Measurements from ENCODE around the gene AP5B1.

Gene AP5B1

GRCh38 chr11:65786786-65787636 is 6.2 kb upstream of the AP5B1 start, which contains the start of gene OVOL1:
Gene OVOL1 (plus strand): TSS chr11:65787063. CDS start chr11:65787374, 311 bp downstream.
- in situ Hi-C loops (cut with MboI; ENCODE audit: low sequenced_read_pairs) = no loop called here

- in situ Hi-C loops (cut with MboI; ENCODE audit: low sequenced_read_pairs) = no loop called here
Measured at GRCh38 chr11:65786008-65786785, 5.4 kb upstream of the AP5B1 start.

- in situ Hi-C loops (cut with MboI; ENCODE audit: low sequenced_read_pairs) = no loop called here
Measured at GRCh38 chr11:65785319-65786007, 4.7 kb upstream of the AP5B1 start.

- in situ Hi-C loops (cut with MboI; ENCODE audit: low sequenced_read_pairs) = no loop called here
Measured at GRCh38 chr11:65782816-65783228, 2.0 kb upstream of the AP5B1 start.

GRCh38 chr11:65781962-65782815 is 1.4 kb upstream of the AP5B1 start:
- in situ Hi-C loops (cut with MboI; ENCODE audit: low sequenced_read_pairs) = no loop called here

GRCh38 chr11:65781152-65781961 is 581 bp upstream of the AP5B1 start:
- in situ Hi-C loops (cut with MboI; ENCODE audit: low sequenced_read_pairs) = no loop called here

GRCh38 chr11:65779919-65780769 is 632 bp downstream of the AP5B1 start:
- in situ Hi-C loops (cut with MboI; ENCODE audit: low sequenced_read_pairs) = no loop called here

GRCh38 chr11:65779669-65779918 is 1.2 kb downstream of the AP5B1 start:
- in situ Hi-C loops (cut with MboI; ENCODE audit: low sequenced_read_pairs) = no loop called here

GRCh38 chr11:65778901-65779668 is 1.7 kb downstream of the AP5B1 start:
- in situ Hi-C loops (cut with MboI; ENCODE audit: low sequenced_read_pairs) = no loop called here

GRCh38 chr11:65778431-65778900 is 2.3 kb downstream of the AP5B1 start:
- in situ Hi-C loops (cut with MboI; ENCODE audit: low sequenced_read_pairs) = no loop called here

- in situ Hi-C loops (cut with MboI; ENCODE audit: low sequenced_read_pairs) = no loop called here
Measured at GRCh38 chr11:65777821-65778361, 2.9 kb downstream of the AP5B1 start.

GRCh38 chr11:65777241-65777640 is 3.5 kb downstream of the AP5B1 start:
- in situ Hi-C loops (cut with MboI; ENCODE audit: low sequenced_read_pairs) = no loop called here

GRCh38 chr11:65776710-65777141 is 4.0 kb downstream of the AP5B1 start:
- in situ Hi-C loops (cut with MboI; ENCODE audit: low sequenced_read_pairs) = no loop called here

- in situ Hi-C loops (cut with MboI; ENCODE audit: low sequenced_read_pairs) = no loop called here
Measured at GRCh38 chr11:65776196-65776595, 4.6 kb downstream of the AP5B1 start.

GRCh38 chr11:65774525-65775306 is 6.1 kb downstream of the AP5B1 start:
- in situ Hi-C loops (cut with MboI; ENCODE audit: low sequenced_read_pairs) = no loop called here

- in situ Hi-C loops (cut with MboI; ENCODE audit: low sequenced_read_pairs) = no loop called here
Measured at GRCh38 chr11:65773784-65774411, 6.9 kb downstream of the AP5B1 start.
